Activated CD4-positive, CD25-positive, alpha-beta regulatory T cell treated with anti-CD3 and anti-CD28 coated beads, Interleukin-2, amount 50 U/mL, for 72 hours (primary cell): ENCODE measurements around the gene GLDN.

Experiments
- DNase-seq: peaks from one replicate; pipeline ENCODE4 v3.0.0; 2021

GLDN gene

GRCh38 chr15:51365417-51365816 is 24.0 kb downstream of the GLDN start:
- no peak for DNase-seq

GRCh38 chr15:51366071-51366470 is 24.6 kb downstream of the GLDN start:
- no peak for DNase-seq

DNA sequence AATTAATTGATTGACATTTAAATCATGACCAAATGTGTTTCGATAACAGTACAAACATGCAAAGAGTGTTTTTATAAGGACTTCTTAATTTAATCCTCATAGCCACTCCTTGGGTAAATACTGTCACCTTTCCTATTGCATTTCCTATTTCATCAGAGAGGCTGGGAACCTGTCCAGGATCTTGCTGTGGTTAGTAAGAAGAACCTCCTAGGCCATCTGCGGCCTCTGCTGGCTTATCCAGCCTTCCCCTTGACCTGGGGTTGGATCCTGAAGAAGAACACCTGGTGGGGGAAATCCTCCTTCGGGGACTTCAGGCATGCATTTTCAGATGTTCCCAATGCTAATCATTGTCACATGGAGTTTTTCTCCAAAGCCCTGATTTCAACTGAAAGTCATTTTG is 25.5 kb downstream of the GLDN start:
- DNase-seq = no peak

DNA sequence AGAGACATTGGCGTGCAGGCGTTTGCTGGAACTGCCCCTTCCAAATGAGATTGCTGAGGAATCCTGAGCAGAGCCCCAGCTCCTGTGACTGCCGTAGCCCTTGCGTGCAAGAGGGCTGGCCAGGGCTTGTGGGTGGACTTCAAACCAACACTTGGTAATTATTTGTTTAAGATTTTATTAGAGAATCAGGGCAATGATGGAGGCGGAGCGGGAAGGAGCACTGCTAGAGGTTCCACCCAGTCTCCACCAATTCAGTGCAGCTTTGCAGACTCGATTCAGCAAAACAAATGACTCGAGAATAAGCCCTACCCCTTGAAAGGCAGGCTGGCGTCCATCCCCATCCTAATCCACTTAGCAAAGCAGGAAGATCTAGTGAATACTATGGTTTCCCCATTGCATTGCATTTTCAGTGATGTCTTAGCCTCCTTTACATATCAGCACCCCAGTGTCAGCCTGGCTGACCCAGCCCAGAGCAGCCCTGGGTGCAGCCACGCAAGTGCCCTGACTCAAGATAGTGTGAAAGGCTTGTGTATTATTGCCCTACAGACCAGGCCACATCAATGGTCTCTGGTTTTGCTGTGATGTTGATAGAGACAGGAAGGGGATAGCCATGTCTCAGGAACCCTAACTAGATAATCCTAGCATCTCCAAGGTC is 26.0 kb downstream of the GLDN start:
- no peak for DNase-seq

DNA sequence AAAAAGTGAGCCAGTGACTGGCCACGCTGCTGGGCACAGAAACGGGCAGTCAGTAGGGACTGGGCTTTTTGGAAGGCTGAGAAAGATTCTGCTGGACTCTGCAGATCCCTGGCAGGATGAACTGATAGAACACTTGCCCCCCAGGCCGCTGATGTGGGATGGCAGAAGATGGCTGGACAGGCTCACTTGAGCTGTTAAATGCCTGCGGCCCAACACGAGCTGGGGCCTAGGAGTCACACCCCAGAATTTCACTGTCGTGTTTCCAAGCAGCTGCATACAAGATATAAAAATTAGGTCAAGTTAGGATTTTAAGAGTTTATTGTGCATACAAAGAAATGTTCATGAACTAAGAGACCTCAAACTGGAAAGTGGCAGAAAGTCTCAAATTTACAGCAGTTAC is 26.9 kb downstream of the GLDN start:
- DNase-seq = no peak

DNA sequence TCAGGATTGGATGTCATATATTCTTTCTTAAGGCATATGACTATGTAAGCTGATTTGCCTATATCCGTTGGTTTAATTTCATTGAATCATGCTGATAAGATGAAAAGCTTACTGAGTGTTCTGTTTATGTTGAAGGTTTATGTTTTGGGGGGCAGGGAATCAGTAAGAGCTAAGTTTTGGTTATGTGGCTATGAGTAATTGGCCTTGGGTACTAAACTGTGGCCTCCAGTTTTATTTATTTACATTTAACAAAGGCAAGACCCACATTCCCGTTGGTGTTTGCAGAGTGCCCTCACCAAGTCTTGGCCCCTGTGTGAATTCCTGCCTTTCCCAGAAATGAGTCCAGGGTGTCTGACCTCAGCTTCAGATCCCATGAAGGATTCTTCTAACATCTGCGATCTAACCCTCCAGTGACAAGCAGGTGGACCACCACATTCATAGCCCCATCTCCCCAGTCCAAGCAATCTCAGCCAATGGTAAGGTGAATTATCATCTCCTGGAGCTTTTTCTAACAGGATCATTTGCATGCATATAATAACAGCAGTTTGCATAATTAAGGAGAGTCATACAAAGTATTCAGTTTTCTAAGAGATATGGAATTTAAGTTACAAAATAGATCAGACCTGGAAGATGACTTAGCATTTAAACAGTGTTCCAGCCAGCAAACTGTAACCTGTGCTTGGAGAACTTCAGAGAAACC is 27.4 kb downstream of the GLDN start:
- DNase-seq = no peak

DNA sequence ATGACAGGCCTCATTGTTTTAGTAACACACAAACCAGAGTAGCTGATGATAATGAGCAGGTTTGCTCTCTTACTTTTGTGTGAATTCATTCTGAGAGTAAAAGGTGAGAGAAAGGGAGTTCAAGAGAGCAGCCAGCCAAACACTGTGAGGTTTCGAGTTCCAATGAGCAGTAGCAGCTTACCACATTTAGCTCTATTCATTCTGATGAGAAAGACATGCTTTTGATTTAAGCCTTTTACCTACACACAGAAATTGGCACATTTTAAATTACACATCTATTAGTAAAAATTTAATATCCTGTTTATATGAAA is 28.0 kb downstream of the GLDN start:
- DNase-seq = no peak

- DNase-seq = no peak
Observed at GRCh38 chr15:51371266-51371665, 29.8 kb downstream of the GLDN start.

DNA sequence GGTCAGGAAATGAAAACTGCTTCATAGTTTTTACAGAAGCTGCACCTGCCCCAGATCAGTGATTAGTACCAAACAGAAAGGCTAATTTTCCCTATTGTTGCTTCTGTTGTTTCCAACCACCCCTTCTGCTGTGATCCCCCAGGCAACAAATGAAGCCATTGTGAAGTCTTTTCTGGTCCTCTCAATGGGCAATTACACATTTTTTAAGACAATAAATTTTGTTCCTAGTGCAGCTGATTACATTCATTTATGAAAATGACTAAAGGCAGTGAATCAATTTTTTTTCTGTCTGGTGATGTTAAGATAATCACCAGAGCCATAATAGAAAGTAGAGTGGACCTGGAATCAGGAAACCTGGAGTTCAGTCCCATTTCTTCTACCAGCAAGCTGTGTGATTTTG is 32.7 kb downstream of the GLDN start:
- no peak for DNase-seq

- no peak for DNase-seq
Observed at GRCh38 chr15:51375966-51376640, 34.6 kb downstream of the GLDN start.

- DNase-seq = no peak
Observed at GRCh38 chr15:51377038-51377786, 35.8 kb downstream of the GLDN start.

DNA sequence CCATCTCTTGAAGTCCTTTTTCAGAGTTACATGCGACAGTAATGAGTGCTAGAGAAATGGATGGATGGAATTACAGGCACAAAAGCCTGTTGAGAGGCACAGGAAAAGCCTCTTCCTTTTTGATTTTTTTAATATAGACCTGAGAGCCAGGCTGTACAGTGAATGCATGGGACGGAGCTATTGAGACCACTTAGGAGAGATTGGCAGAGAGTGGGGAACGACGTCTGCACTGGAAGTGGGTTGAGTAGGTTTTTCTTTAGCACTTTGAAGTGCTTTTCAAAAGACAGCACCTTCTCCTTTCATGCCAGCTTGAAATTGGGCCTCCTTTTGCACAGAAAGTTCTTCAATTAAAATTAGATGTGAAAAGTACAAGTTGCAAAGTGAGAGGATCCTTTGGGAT is 37.0 kb downstream of the GLDN start:
- DNase-seq = no peak

- no peak for DNase-seq
Observed at GRCh38 chr15:51379390-51379789, 37.9 kb downstream of the GLDN start.

- DNase-seq = no peak
Observed at GRCh38 chr15:51380999-51381806, 39.7 kb downstream of the GLDN start.

GRCh38 chr15:51382787-51383186 is 41.3 kb downstream of the GLDN start:
- no peak for DNase-seq

- DNase-seq = no peak
Observed at GRCh38 chr15:51386029-51386428, 44.6 kb downstream of the GLDN start.

- no peak for DNase-seq
Observed at GRCh38 chr15:51386486-51386885, 45.0 kb downstream of the GLDN start.

DNA sequence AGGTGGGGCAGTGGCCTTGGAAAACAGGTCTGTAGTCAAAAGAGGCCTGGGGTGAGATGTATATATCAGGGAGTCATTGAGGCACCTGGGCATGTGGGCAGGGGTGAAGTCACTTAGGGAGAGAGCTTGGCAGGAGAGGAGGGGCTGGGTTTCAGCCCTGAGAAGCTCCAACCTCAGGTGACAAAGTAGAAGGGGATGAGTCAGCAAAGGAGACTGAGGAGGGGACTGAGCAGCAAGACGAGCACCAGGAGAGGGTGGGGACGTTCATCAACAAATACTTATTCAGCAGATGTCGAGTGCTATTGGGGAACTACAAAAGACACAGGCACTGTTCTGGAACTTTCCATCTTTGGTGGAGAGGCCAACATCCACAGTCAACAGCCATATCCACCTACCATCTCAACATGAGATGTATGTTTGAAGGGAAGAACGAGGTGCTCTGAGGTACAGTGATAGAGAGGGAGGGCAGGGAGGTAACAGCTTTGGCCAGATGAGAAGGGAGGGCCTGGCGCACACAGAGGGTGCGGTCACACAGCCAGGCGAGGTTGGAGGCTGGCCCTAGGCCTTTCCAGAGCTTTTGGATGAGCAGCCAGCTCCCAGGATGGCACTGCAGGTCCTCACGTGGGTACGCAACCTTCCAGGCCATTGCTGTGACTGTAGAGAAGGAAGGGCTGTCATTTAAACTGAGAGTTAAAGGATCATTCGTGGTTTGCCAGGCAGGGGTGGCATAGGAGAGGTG is 45.7 kb downstream of the GLDN start:
- no peak for DNase-seq

- DNase-seq = no peak
Observed at GRCh38 chr15:51387699-51388041, 46.2 kb downstream of the GLDN start.

- no peak for DNase-seq
Observed at GRCh38 chr15:51388726-51389125, 47.3 kb downstream of the GLDN start.

DNA sequence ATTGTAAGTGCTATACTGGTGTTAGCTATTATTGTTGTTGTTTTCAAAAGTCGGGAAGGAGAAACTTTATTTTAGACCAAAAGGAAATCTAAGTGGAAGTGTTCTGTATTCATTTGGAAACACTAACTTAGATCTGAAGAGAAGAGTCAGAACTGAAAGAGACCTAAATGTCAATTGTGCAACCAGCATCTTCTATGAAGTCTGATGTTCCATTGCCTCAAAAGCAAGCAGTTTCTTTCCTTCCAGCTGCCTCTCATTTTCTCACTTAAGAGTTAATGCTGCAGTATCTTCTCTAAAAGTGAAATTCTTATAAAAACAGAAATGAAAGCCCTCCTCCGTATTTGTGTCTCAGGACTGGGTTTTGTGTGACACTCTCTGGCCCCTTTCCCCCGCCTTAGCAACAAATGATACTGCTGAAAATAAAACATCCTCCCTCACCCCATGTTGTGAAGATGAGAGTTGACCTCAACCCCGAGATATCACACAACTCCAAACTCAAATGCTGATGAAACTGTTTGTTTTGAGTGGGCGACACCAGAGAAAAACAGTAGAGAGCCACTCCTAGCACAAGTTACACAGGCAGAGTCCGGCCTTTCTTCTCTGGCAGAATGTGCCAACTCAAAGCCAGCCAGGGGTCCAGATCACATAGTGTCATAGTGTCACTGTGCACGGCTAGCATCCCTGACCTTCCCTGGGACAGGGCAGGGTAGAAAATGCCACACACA is 48.9 kb downstream of the GLDN start:
- DNase-seq = no peak
